H1 (cell line): Measurements from ENCODE around the gene HMHB1.

ENCODE experiments used
- EZH2 ChIP-seq: fragments of 200-600 bp; sonication (generic); IDR thresholded peaks from 2 replicates; pipeline ENCODE4 v1.7.1; 2012; ENCODE audit warnings: low read depth, mild to moderate bottlenecking, moderate library complexity, low read length, inconsistent platforms; ENCODE audit not compliant: severe bottlenecking
- GABPA ChIP-seq: IDR thresholded peaks from 2 replicates; pipeline ENCODE4 v1.6.1; 2011; ENCODE audit warnings: mild to moderate bottlenecking, low read length, moderate library complexity, borderline replicate concordance; ENCODE audit not compliant: insufficient read depth
- KDM1A ChIP-seq: fragments of 200-600, 300-600 bp; sonication (generic); IDR thresholded peaks from 2 replicates; pipeline ENCODE4 v1.7.1; 2016; ENCODE audit warnings: mild to moderate bottlenecking, low read length, borderline replicate concordance
- PHF8 ChIP-seq: fragments of 200-600 bp; sonication (generic); conservative IDR thresholded peaks from 2 replicates; pipeline ENCODE4 v1.7.1; 2012; ENCODE audit warnings: low read depth, mild to moderate bottlenecking, inconsistent platforms, low read length, moderate library complexity
- POLR2A ChIP-seq, 2 experiments: IDR thresholded peaks; 1 replicate in 1 of 2; 2 replicates in 1 of 2; pipeline ENCODE4 v1.6.1; 2011; ENCODE audit warnings: low read depth in 2 of 2, low read length in 2 of 2, mild to moderate bottlenecking in 2 of 2; ENCODE audit errors: control extremely low read depth in 1 of 2
- TAF7 ChIP-seq: optimal IDR thresholded peaks from 2 replicates; pipeline ENCODE3; 2011; ENCODE audit warnings: low read depth, mild to moderate bottlenecking, inconsistent platforms, low read length, moderate library complexity, borderline replicate concordance
- USF2 ChIP-seq: IDR thresholded peaks from 2 replicates; pipeline ENCODE4 v1.6.1; 2011; ENCODE audit warnings: low read length, improper control_type of control experiment
- YY1 ChIP-seq: IDR thresholded peaks from 2 replicates; pipeline ENCODE4 v1.6.1; 2011; ENCODE audit warnings: low read depth, mild to moderate bottlenecking, low read length
- TF ChIP-seq, protein P1 (sequence below), 3 experiments: IDR thresholded peaks; 1 replicate in 2 of 3; 2 replicates in 1 of 3; pipeline versions ENCODE4 v1.5.1 to v1.6.1; 2011; ENCODE audit warnings: low read length in 3 of 3, mild to moderate bottlenecking in 3 of 3, inconsistent platforms in 2 of 3, low read depth in 1 of 3, moderate library complexity in 1 of 3; ENCODE audit not compliant: insufficient read depth in 1 of 3; ENCODE audit errors: control extremely low read depth in 1 of 3

GRCh38 chr5:143819716-143820115 lies 7.8 kb downstream of the HMHB1 start:
- TF ChIP-seq, protein P1, sequence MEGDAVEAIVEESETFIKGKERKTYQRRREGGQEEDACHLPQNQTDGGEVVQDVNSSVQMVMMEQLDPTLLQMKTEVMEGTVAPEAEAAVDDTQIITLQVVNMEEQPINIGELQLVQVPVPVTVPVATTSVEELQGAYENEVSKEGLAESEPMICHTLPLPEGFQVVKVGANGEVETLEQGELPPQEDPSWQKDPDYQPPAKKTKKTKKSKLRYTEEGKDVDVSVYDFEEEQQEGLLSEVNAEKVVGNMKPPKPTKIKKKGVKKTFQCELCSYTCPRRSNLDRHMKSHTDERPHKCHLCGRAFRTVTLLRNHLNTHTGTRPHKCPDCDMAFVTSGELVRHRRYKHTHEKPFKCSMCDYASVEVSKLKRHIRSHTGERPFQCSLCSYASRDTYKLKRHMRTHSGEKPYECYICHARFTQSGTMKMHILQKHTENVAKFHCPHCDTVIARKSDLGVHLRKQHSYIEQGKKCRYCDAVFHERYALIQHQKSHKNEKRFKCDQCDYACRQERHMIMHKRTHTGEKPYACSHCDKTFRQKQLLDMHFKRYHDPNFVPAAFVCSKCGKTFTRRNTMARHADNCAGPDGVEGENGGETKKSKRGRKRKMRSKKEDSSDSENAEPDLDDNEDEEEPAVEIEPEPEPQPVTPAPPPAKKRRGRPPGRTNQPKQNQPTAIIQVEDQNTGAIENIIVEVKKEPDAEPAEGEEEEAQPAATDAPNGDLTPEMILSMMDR (IDR thresholded peaks at IDR 0.05; ENCODE audit: control extremely low read depth in 1 of 3, insufficient read depth in 1 of 3, low read depth in 1 of 3, low read length in 3 of 3), result no peak
- TF ChIP-seq EZH2 (no peak), USF2 (no peak), GABPA (no peak), YY1 (no peak), KDM1A (no peak), POLR2A (IDR thresholded peaks at IDR 0.05; ENCODE audit: control extremely low read depth in 1 of 2, low read depth in 2 of 2, low read length in 2 of 2) (no peak), TAF7 (no peak), PHF8 (no peak)
